MM.1S (cell line): Measurements from ENCODE around the gene ARHGEF38.

ENCODE experiments used
- DNase-seq: peaks from one replicate; pipeline ENCODE4 v3.0.0-alpha.2; 2015
- H2AFZ ChIP-seq: fragments of 300-600 bp; sonication (generic); 2 replicates; pipeline ENCODE4 v1.6.0; 2016; ENCODE audit warnings: antibody characterized with exemption, low read length
- H3F3A ChIP-seq: fragments of 300-600 bp; sonication (generic); 2 replicates; pipeline ENCODE4 v1.6.1; 2016; ENCODE audit warnings: mild to moderate bottlenecking, antibody characterized with exemption, low read length, moderate library complexity, mixed read lengths; ENCODE audit not compliant: insufficient read depth
- H3K27ac ChIP-seq: fragments of 300-600 bp; sonication (generic); 2 replicates; pipeline ENCODE4 v1.5.1; 2016; ENCODE audit warnings: mild to moderate bottlenecking, low read length
- H3K27me3 ChIP-seq: fragments of 300-600 bp; sonication (generic); replicated peaks from 2 replicates; pipeline ENCODE4 v1.6.0; 2016; ENCODE audit warnings: low read length; ENCODE audit not compliant: insufficient read depth
- H3K36me3 ChIP-seq: fragments of 300-600 bp; sonication (generic); replicated peaks from 2 replicates; pipeline ENCODE4 v1.6.1; 2016; ENCODE audit warnings: mild to moderate bottlenecking, low read length, mixed read lengths; ENCODE audit not compliant: insufficient read depth
- H3K4me1 ChIP-seq: fragments of 300-600 bp; sonication (generic); 2 replicates; pipeline ENCODE4 v1.6.1; 2016; ENCODE audit warnings: low read length, mixed read lengths
- H3K4me2 ChIP-seq: fragments of 300-600 bp; sonication (generic); 2 replicates; pipeline ENCODE4 v1.6.0; 2016; ENCODE audit warnings: low read depth, low read length
- H3K4me3 ChIP-seq: fragments of 300-600 bp; sonication (generic); 2 replicates; pipeline ENCODE4 v1.5.1; 2016; ENCODE audit warnings: low read length, mixed read lengths
- H3K79me2 ChIP-seq: fragments of 300-600 bp; sonication (generic); 2 replicates; pipeline ENCODE4 v1.6.1; 2016; ENCODE audit warnings: mixed run types, low read length, mixed read lengths
- H3K9ac ChIP-seq: fragments of 300-600 bp; sonication (generic); 2 replicates; pipeline ENCODE4 v1.6.1; 2016; ENCODE audit warnings: low read length, mixed read lengths
- H3K9me2 ChIP-seq: fragments of 300-600 bp; sonication (generic); replicated peaks from 2 replicates; pipeline ENCODE4 v1.6.1; 2016; ENCODE audit warnings: mild to moderate bottlenecking, low read length, mixed read lengths; ENCODE audit not compliant: insufficient read depth
- H3K9me3 ChIP-seq: fragments of 300-600 bp; sonication (generic); replicated peaks from 2 replicates; pipeline ENCODE4 v1.6.1; 2016; ENCODE audit warnings: mild to moderate bottlenecking, low read length, mixed read lengths; ENCODE audit not compliant: insufficient read depth
- H4K20me1 ChIP-seq: fragments of 300-600 bp; sonication (generic); 2 replicates; pipeline ENCODE4 v1.6.1; 2016; ENCODE audit warnings: mild to moderate bottlenecking, low read length, moderate library complexity, mixed read lengths; ENCODE audit not compliant: insufficient read depth
- CTCF ChIP-seq: fragments of 300-600 bp; sonication (generic); IDR thresholded peaks from 2 replicates; pipeline ENCODE4 v1.5.1; 2016; ENCODE audit warnings: antibody characterized with exemption, low read length, mixed read lengths
- EZH2 ChIP-seq: fragments of 300-600 bp; sonication (generic); optimal IDR thresholded peaks from 2 replicates; pipeline ENCODE3; 2017; ENCODE audit warnings: low read depth, mild to moderate bottlenecking, antibody characterized with exemption, low read length, mixed read lengths
- EZH2phosphoT487 ChIP-seq: fragments of 300-600 bp; sonication (generic); IDR thresholded peaks from 2 replicates; pipeline ENCODE4 v1.6.1; 2018; ENCODE audit warnings: antibody characterized with exemption, low read length

Gene ARHGEF38

GRCh38 chr4:105509291-105509690 is 43.1 kb upstream of the ARHGEF38 start:
- Histone ChIP-seq H3K27ac (no peak overlapping the region), H2AFZ (no peak overlapping the region), H3F3A (no peaks in the 10 kb centered on the region), H3K4me2 (no peak overlapping the region), H3K79me2 (no peaks in the 10 kb centered on the region), H3K9ac (no peak overlapping the region), H3K36me3 (no peaks in the 10 kb centered on the region), H4K20me1 (no peaks in the 10 kb centered on the region), H3K9me3 (no peaks in the 10 kb centered on the region), H3K27me3 (no peaks in the 10 kb centered on the region), H3K9me2 (no peaks in the 10 kb centered on the region), H3K4me1 (no peaks in the 10 kb centered on the region), H3K4me3 (no peak overlapping the region)
- DNase-seq: no peak
- TF ChIP-seq EZH2: no peak
- TF ChIP-seq CTCF: no peak
- no peak for TF ChIP-seq EZH2phosphoT487

DNA sequence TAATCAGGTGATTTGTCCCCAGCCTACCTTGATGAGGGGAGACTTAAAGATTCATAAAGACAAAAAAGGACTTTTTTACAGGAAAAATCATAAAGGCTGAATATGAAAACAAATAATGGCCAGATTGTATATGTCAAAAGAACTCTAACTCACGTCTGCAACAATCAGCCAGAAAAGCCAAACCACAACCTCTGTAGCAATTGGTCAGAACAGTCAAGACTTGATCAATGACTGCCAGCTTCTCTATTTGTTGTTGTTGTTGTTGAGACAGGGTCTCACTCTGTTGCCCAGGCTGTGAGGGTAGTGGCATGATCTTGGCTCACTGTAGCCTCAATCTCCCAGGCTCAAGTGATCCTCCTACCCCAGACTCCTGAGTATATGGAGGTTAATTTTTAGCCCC is 42.7 kb upstream of the ARHGEF38 start:
- Histone ChIP-seq H3K4me2 (no peak overlapping the region), H3K4me1 (no peaks in the 10 kb centered on the region)

DNA sequence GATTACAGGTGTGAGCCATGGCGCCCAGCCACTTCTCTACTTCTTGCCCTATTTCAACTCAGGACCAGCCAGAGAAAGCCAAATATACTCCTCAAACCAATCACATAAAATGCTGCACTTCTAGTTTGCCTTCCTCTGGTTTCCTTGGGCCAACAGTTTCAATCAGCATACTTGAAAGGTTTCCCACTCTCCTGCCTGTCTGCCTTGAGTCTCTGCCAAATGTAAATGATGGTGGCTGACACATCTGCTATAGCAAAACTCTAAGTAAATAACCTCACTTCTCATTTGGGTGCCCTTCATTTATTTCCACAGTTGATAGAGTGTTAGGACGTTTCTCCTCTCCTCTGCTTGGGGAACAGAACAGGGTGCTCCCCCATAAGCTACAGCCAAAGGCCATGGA is 42.2 kb upstream of the ARHGEF38 start:
- no peaks in the 10 kb centered on the region for H3K36me3 ChIP-seq
- no peaks in the 10 kb centered on the region for H3K27me3 ChIP-seq
- no peak for DNase-seq
- no peaks in the 10 kb centered on the region for H4K20me1 ChIP-seq
- no peak overlapping the region for H3K27ac ChIP-seq
- no peaks in the 10 kb centered on the region for H3K9me3 ChIP-seq
- H3K9ac ChIP-seq: no peak overlapping the region
- no peaks in the 10 kb centered on the region for H3K4me1 ChIP-seq
- H2AFZ ChIP-seq: no peak overlapping the region
- H3F3A ChIP-seq: no peaks in the 10 kb centered on the region
- H3K9me2 ChIP-seq: no peaks in the 10 kb centered on the region
- no peak for TF ChIP-seq EZH2
- no peak for TF ChIP-seq EZH2phosphoT487
- TF ChIP-seq CTCF: no peak
- H3K79me2 ChIP-seq: no peaks in the 10 kb centered on the region
- no peak overlapping the region for H3K4me2 ChIP-seq
- H3K4me3 ChIP-seq: no peak overlapping the region

More for the DNA sequence above, 42.7 kb upstream of the ARHGEF38 start:
- Histone ChIP-seq H3F3A (no peaks in the 10 kb centered on the region), H3K9me3 (no peaks in the 10 kb centered on the region), H2AFZ (no peak overlapping the region), H3K27me3 (no peaks in the 10 kb centered on the region), H4K20me1 (no peaks in the 10 kb centered on the region), H3K4me3 (no peak overlapping the region), H3K27ac (no peak overlapping the region), H3K9ac (no peak overlapping the region), H3K36me3 (no peaks in the 10 kb centered on the region), H3K79me2 (no peaks in the 10 kb centered on the region), H3K9me2 (no peaks in the 10 kb centered on the region)
- DNase-seq: no peak
- TF ChIP-seq CTCF: no peak
